HepG2 (cell line): ENCODE results near the gene DNAJB11.

Experiments
- ATF2 ChIP-seq: sonication (generic); formaldehyde crosslinking; IDR thresholded peaks from 2 replicates; pipeline ENCODE4 v1.4.0; 2020; ENCODE audit warnings: missing genetic modification reagents
- CCDC6 ChIP-seq: sonication (generic); formaldehyde crosslinking; IDR thresholded peaks from 2 replicates; pipeline ENCODE4 v1.8.1; 2022; ENCODE audit warnings: mild to moderate bottlenecking, missing genetic modification reagents, moderate library complexity
- CREB1 ChIP-seq, 2 experiments: fragments of 450-650 bp in 1 of 2; IDR thresholded peaks; 2 replicates each; pipeline ENCODE4 v1.6.1; 2016 to 2017; ENCODE audit warnings: control low read depth in 1 of 2, mild to moderate bottlenecking in 1 of 2, missing compliant biosample characterization in 1 of 2, missing genetic modification characterization in 1 of 2
- CTCF ChIP-seq: sonication (generic); formaldehyde crosslinking; IDR thresholded peaks from 2 replicates; pipeline ENCODE4 v1.5.0; 2020; ENCODE audit warnings: mild to moderate bottlenecking, missing genetic modification reagents, moderate library complexity
- FLYWCH1 ChIP-seq: sonication (generic); formaldehyde crosslinking; IDR thresholded peaks from 2 replicates; pipeline ENCODE4 v1.8.1; 2023; ENCODE audit warnings: mild to moderate bottlenecking, missing genetic modification reagents
- GABPA ChIP-seq, 2 experiments: IDR thresholded peaks; 2 replicates each; pipeline ENCODE4 v1.6.1; 2011 to 2016; ENCODE audit warnings: low read depth in 2 of 2, low read length in 1 of 2, missing biosample characterization in 1 of 2, missing genetic modification characterization in 1 of 2
- MXI1 ChIP-seq: IDR thresholded peaks from 3 replicates; pipeline ENCODE4 v1.6.1; 2012; ENCODE audit warnings: low read depth, low read length, inconsistent platforms, borderline replicate concordance
- NCOA5 ChIP-seq: sonication (generic); formaldehyde crosslinking; IDR thresholded peaks from 2 replicates; pipeline ENCODE4 v1.4.0; 2020; ENCODE audit warnings: missing genetic modification reagents
- PAF1 ChIP-seq: IDR thresholded peaks from 2 replicates; pipeline ENCODE4 v1.6.1; 2016; ENCODE audit warnings: missing genetic modification reagents, missing compliant biosample characterization
- POLR2A ChIP-seq, 2 experiments: IDR thresholded peaks; 2 replicates each; pipeline ENCODE4 v1.6.1; 2011; ENCODE audit warnings: low read depth in 2 of 2, low read length in 2 of 2, mild to moderate bottlenecking in 1 of 2, moderate library complexity in 1 of 2; ENCODE audit not compliant: insufficient read depth in 1 of 2
- SIN3A ChIP-seq: IDR thresholded peaks from 2 replicates; pipeline ENCODE4 v1.6.1; 2011; ENCODE audit warnings: low read depth, mild to moderate bottlenecking, control low read depth, low read length, borderline replicate concordance
- TOPORS ChIP-seq: sonication (generic); formaldehyde crosslinking; IDR thresholded peaks from 2 replicates; pipeline ENCODE4 v1.8.0; 2023; ENCODE audit warnings: mild to moderate bottlenecking, missing genetic modification reagents

GRCh38 chr3:186619787-186620212 lies 49.3 kb downstream of the DNAJB11 start:
- TF ChIP-seq FLYWCH1 (CRISPR knock-in tag) (no peak), POLR2A (IDR thresholded peaks at IDR 0.05; ENCODE audit: insufficient read depth in 1 of 2, low read depth in 2 of 2, low read length in 2 of 2) (peak; percentile 30 to 72; a peak in 2 of 4 replicates), TOPORS (no peak), SIN3A (no peak), CREB1 (IDR thresholded peaks at IDR 0.05) (no peak), CREB1 (CRISPR knock-in tag; IDR thresholded peaks at IDR 0.05) (no peak), MXI1 (no peak), NCOA5 (CRISPR knock-in tag) (no peak), CTCF (CRISPR knock-in tag) (no peak), PAF1 (CRISPR knock-in tag) (peak; percentile 78), GABPA (IDR thresholded peaks at IDR 0.05; ENCODE audit: low read depth, low read length) (no peak), GABPA (CRISPR knock-in tag; IDR thresholded peaks at IDR 0.05; ENCODE audit: low read depth) (no peak), ATF2 (CRISPR knock-in tag) (no peak), CCDC6 (no peak)
